ES-I3 (cell line): Measurements from ENCODE around the gene BPIFB4.

Experiments
- H3K36me3 ChIP-seq: 2 replicates; pipeline ENCODE4 v1.6.1; 2013; ENCODE audit warnings: mild to moderate bottlenecking, low read length, control low read depth, moderate library complexity; ENCODE audit not compliant: insufficient read depth
- H3K4me1 ChIP-seq: 2 replicates; pipeline ENCODE4 v1.6.1; 2013; ENCODE audit warnings: mild to moderate bottlenecking, control low read depth, low read length; ENCODE audit not compliant: insufficient read depth
- H3K9ac ChIP-seq: 2 replicates; pipeline ENCODE4 v1.6.1; 2013; ENCODE audit warnings: low read depth, mild to moderate bottlenecking, low read length, moderate library complexity
- H3K9me3 ChIP-seq: 2 replicates; pipeline ENCODE4 v1.6.1; 2013; ENCODE audit warnings: mild to moderate bottlenecking, low read length, moderate library complexity; ENCODE audit not compliant: control insufficient read depth, insufficient read depth

BPIFB4 gene

DNA sequence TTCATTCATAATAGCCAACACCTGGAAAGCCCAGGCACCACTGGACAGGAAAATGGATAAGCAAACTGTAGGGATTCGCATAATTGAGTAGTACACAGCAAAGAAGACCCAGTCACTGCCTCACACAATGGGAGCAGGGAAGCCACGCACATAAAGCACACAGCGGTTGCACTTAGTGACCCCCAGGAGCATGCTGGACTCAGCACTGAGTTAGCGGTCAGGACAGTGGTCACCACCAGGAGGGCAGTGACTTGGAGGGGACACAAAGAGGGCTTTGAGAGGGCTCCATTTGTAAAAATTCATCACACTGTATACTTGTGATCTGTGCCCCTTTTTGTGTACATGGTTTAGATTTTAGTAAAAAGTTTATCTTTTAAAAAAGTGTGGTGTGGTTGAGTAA is 28.1 kb upstream of the BPIFB4 start:
- H3K4me1 ChIP-seq = peaks cover 6% of the 10 kb centered on the region; the same call in 1 of the 2 replicates
- no peaks in the 10 kb centered on the region for H3K9me3 ChIP-seq
- no peak overlapping the region for H3K9ac ChIP-seq

GRCh38 chr20:33053291-33054106 is 25.9 kb upstream of the BPIFB4 start, which contains the start of gene BPIFB3:
Gene BPIFB3 (plus strand): TSS chr20:33053903. CDS start chr20:33055436, 1,533 bp downstream.
- Histone ChIP-seq H3K9me3 (no peaks in the 10 kb centered on the region), H3K36me3 (no peaks in the 10 kb centered on the region), H3K4me1 (peaks cover 6% of the 10 kb centered on the region; the same call in 1 of the 2 replicates), H3K9ac (no peak within 1 kb of the TSS)

More for the DNA sequence above, 28.1 kb upstream of the BPIFB4 start:
- no peaks in the 10 kb centered on the region for H3K36me3 ChIP-seq

DNA sequence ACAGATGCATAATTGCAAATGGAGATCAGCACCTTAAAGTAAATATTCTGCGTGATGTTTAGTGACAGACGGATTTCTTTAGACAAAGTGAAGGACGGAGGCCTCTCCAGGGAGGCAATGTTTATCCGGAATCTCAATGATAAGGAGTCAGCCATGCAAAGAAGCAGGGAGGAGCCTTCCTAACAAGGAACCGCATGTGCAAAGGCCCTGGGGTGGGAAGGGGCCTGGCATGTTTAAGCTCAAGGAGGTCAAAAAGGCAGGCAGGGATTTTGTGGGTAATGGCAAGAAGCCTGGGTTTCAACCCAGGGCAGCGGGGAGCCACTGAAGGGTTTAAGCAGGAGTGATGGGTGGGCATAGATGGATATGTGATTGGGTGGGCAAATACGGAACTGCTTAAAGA is 25.1 kb upstream of the BPIFB4 start:
- H3K9me3 ChIP-seq = no peaks in the 10 kb centered on the region
- H3K36me3 ChIP-seq = no peaks in the 10 kb centered on the region
- no peak overlapping the region for H3K9ac ChIP-seq
- H3K4me1 ChIP-seq = peaks cover 6% of the 10 kb centered on the region; the same call in 1 of the 2 replicates

GRCh38 chr20:33054791-33055190 is 24.7 kb upstream of the BPIFB4 start:
- Histone ChIP-seq H3K9ac (no peak overlapping the region), H3K4me1 (peaks cover 6% of the 10 kb centered on the region; the same call in 1 of the 2 replicates), H3K36me3 (no peaks in the 10 kb centered on the region), H3K9me3 (no peaks in the 10 kb centered on the region)

DNA sequence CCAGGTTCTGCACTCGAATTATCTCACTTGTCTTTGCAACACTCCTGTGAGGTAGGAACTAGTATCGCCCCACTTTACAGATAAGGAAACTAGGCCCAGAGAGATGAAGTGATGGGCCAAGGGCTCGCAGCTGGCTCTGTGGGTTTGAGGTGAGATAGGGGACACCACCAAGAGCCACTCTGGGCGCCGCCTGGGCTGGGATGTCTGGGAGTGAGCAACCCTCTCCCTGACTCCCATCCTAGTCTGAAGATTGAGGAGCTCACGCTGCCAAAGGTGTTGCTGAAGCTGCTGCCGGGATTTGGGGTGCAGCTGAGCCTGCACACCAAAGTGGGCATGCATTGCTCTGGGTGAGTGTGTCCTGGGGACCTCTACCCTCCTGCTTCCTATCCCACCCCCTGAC is 20.3 kb upstream of the BPIFB4 start:
- Histone ChIP-seq H3K36me3 (no peaks in the 10 kb centered on the region), H3K4me1 (no peaks in the 10 kb centered on the region), H3K9ac (no peak overlapping the region), H3K9me3 (no peaks in the 10 kb centered on the region)

GRCh38 chr20:33059741-33060390 is 19.6 kb upstream of the BPIFB4 start:
- Histone ChIP-seq H3K9ac (no peak overlapping the region), H3K9me3 (no peaks in the 10 kb centered on the region), H3K36me3 (no peaks in the 10 kb centered on the region), H3K4me1 (no peaks in the 10 kb centered on the region)

DNA sequence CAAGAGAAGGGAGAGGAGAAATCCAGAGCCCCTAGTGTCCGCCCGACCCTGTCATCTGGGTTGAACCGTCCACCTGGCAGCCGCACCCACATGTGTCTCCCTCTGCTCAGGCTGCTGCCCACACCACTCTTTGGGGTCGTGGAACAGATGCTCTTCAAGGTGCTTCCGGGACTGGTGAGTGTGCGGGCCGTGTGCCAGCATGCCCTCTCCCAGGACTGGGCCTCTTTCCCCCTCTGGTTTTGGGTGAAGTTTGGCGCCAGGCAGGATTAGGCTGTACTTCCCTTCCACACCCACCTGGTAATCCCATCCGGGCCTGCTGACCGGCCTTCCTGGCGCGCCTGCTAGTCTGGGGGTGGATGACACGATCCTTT is 17.8 kb upstream of the BPIFB4 start:
- Histone ChIP-seq H3K4me1 (no peaks in the 10 kb centered on the region), H3K9me3 (no peaks in the 10 kb centered on the region), H3K36me3 (no peaks in the 10 kb centered on the region), H3K9ac (no peak overlapping the region)

DNA sequence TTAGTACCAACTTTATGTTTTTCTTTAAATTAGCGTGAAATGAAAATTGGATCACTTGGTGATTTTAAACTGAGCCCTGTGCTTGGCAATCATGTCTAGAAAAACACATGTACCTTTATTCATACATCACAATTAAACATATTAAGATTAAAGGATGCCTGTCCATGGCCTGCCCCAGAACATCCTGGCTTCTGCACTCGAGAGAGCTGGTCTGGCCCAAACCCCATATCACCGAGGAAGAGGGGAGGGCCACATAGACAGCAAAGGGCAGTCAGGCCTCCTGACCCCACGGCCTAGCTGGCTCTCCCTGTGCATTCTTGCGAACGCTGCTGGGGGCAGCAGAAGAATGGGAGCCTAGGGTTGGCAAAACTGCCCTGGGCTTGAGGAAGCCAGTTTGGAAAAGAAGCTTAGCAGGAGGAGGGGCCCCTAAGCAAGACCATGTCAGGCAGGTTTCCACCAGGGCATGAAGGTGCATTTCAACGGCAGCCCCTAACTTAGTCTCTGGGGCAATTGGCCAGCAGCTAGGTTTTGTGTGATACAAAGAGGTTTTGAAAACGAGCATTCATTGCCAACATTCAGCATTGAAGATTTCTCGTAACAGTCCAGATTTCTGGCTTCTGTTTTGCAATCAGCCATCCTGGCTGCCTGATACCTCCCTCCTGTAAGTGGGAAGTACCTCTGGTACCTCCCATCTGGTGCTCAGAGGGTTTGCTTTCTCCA is 17.2 kb upstream of the BPIFB4 start:
- H3K9me3 ChIP-seq = no peaks in the 10 kb centered on the region
- no peaks in the 10 kb centered on the region for H3K4me1 ChIP-seq
- no peaks in the 10 kb centered on the region for H3K36me3 ChIP-seq
- no peak overlapping the region for H3K9ac ChIP-seq

GRCh38 chr20:33062825-33063149 is 16.7 kb upstream of the BPIFB4 start:
- Histone ChIP-seq H3K9me3 (no peaks in the 10 kb centered on the region), H3K36me3 (no peaks in the 10 kb centered on the region), H3K4me1 (no peaks in the 10 kb centered on the region), H3K9ac (no peak overlapping the region)

GRCh38 chr20:33063271-33063670 is 16.2 kb upstream of the BPIFB4 start:
- Histone ChIP-seq H3K4me1 (no peaks in the 10 kb centered on the region), H3K36me3 (no peaks in the 10 kb centered on the region), H3K9me3 (no peaks in the 10 kb centered on the region), H3K9ac (no peak overlapping the region)

DNA sequence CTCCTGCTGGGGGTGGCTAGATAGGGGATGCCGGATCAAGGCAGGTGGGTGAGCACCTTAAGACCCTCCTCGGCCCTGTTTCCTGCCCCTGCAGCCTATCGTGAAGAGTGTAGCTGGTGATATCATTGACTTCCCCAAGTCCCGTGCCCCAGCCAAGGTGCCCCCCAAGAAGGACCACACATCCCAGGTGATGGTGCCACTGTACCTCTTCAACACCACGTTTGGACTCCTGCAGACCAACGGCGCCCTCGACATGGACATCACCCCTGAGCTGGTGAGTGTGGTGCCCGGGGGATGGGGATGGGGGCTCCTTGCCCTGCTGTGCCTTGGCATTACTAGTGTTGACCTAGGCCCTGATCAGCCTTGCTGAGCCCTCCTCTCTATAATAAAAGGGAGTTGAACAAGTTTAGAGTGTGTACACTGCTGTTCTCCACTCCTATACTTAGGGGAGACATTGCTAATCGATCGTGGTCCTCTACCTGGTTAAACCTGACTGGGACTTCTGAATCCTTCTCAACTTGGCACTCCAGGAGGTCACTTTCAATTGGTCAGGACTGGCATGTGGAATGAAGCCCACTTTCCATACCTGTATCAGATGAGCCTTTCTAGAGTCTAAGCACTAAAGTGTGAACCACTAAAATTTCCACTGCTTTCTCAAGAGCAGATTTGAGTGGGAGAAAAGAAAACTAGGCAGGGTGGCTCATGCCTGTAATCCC is 14.7 kb upstream of the BPIFB4 start:
- Histone ChIP-seq H3K9ac (no peak overlapping the region), H3K9me3 (no peaks in the 10 kb centered on the region)

GRCh38 chr20:33065785-33066184 is 13.7 kb upstream of the BPIFB4 start:
- Histone ChIP-seq H3K9me3 (no peaks in the 10 kb centered on the region), H3K4me1 (no peaks in the 10 kb centered on the region), H3K36me3 (no peaks in the 10 kb centered on the region), H3K9ac (no peak overlapping the region)

More for the DNA sequence above, 14.7 kb upstream of the BPIFB4 start:
- no peaks in the 10 kb centered on the region for H3K36me3 ChIP-seq
- no peaks in the 10 kb centered on the region for H3K4me1 ChIP-seq

- Histone ChIP-seq H3K4me1 (no peaks in the 10 kb centered on the region), H3K36me3 (no peaks in the 10 kb centered on the region), H3K9me3 (no peaks in the 10 kb centered on the region), H3K9ac (no peak overlapping the region)
Observed at GRCh38 chr20:33067806-33068205, 11.6 kb upstream of the BPIFB4 start.

- Histone ChIP-seq H3K36me3 (no peaks in the 10 kb centered on the region), H3K9me3 (no peaks in the 10 kb centered on the region), H3K9ac (no peak overlapping the region), H3K4me1 (no peaks in the 10 kb centered on the region)
Observed at GRCh38 chr20:33068251-33068939, 11.0 kb upstream of the BPIFB4 start.
